GM23338 (cell line): ENCODE results near the gene MON2. TPM values are rescaled to one million over a fixed set of nuclear protein-coding genes. Genes with fewer than 3 reads are reported as not detected.

Experiments used
- ATAC-seq: fragments of 200-7000 bp; cut with Tn5 transposase; 3 replicates; pipeline ENCODE4 v1.9.1; 2020
- DNase-seq: peaks from one replicate; pipeline ENCODE4 v3.0.0-alpha.2; 2015; ENCODE audit warnings: low spot score
- H2AFZ ChIP-seq: fragments of 200-600 bp; sonication (generic); 2 replicates; pipeline ENCODE4 v1.8.0; 2016; ENCODE audit warnings: antibody characterized with exemption, mild to moderate bottlenecking, moderate library complexity
- H3F3A ChIP-seq: fragments of 200-600 bp; sonication (generic); replicated peaks from 2 replicates; pipeline ENCODE4 v1.8.0; 2017; ENCODE audit warnings: antibody characterized with exemption, mixed run types, low read depth
- H3K27ac ChIP-seq: fragments of 200-600 bp; sonication (generic); 2 replicates; pipeline ENCODE4 v1.6.1; 2016; ENCODE audit warnings: low read depth
- H3K27me3 ChIP-seq: fragments of 200-600 bp; sonication (generic); 2 replicates; pipeline ENCODE4 v1.8.0; 2016; ENCODE audit warnings: mild to moderate bottlenecking, mixed run types, moderate library complexity; ENCODE audit not compliant: insufficient read depth
- H3K36me3 ChIP-seq: fragments of 200-600 bp; sonication (generic); 2 replicates; pipeline ENCODE4 v1.8.0; 2016; ENCODE audit warnings: mild to moderate bottlenecking; ENCODE audit not compliant: insufficient read depth
- H3K4me1 ChIP-seq: fragments of 200-600 bp; sonication (generic); 2 replicates; pipeline ENCODE4 v1.8.0; 2016; ENCODE audit warnings: mild to moderate bottlenecking, moderate library complexity; ENCODE audit not compliant: insufficient read depth
- H3K4me2 ChIP-seq: fragments of 200-600 bp; sonication (generic); 2 replicates; pipeline ENCODE4 v1.7.1; 2017; ENCODE audit warnings: mixed run types
- H3K4me3 ChIP-seq: fragments of 200-600 bp; sonication (generic); 2 replicates; pipeline ENCODE4 v1.6.1; 2016; ENCODE audit warnings: mixed run types
- H3K79me2 ChIP-seq: fragments of 200-600 bp; sonication (generic); replicated peaks from 2 replicates; pipeline ENCODE4 v1.8.0; 2017; ENCODE audit warnings: mild to moderate bottlenecking; ENCODE audit not compliant: insufficient read depth
- H3K9me2 ChIP-seq: fragments of 200-600 bp; sonication (generic); 2 replicates; pipeline ENCODE4 v1.8.0; 2017; ENCODE audit not compliant: insufficient read depth
- H4K20me1 ChIP-seq: fragments of 200-600 bp; sonication (generic); replicated peaks from 2 replicates; pipeline ENCODE4 v1.8.0; 2017; ENCODE audit warnings: mild to moderate bottlenecking; ENCODE audit not compliant: insufficient read depth
- H3K27ac Mint-ChIP-seq: 2 replicates; pipeline ENCODE4 v1.8.0; 2020; ENCODE audit warnings: inconsistent platforms, mild to moderate bottlenecking, moderate library complexity, mixed read lengths
- H3K27me3 Mint-ChIP-seq: 3 replicates; pipeline ENCODE4 v1.8.0; 2022; ENCODE audit warnings: low read depth, mild to moderate bottlenecking, moderate library complexity, mixed read lengths, inconsistent platforms; ENCODE audit not compliant: insufficient read depth, poor library complexity
- H3K36me3 Mint-ChIP-seq: 3 replicates; pipeline ENCODE4 v1.8.0; 2021; ENCODE audit warnings: low read depth, mild to moderate bottlenecking, inconsistent platforms, moderate library complexity, mixed read lengths
- H3K4me1 Mint-ChIP-seq: 3 replicates; pipeline ENCODE4 v1.8.0; 2020; ENCODE audit warnings: mild to moderate bottlenecking, inconsistent platforms, mixed read lengths
- H3K4me3 Mint-ChIP-seq: 3 replicates; pipeline ENCODE4 v1.8.0; 2021; ENCODE audit warnings: moderate library complexity, mild to moderate bottlenecking, inconsistent platforms, mixed read lengths
- H3K9me3 Mint-ChIP-seq: 3 replicates; pipeline ENCODE4 v1.8.0; 2020; ENCODE audit warnings: moderate library complexity, mild to moderate bottlenecking, inconsistent platforms, mixed read lengths
- EZH2phosphoT487 ChIP-seq: fragments of 200-600 bp; sonication (generic); IDR thresholded peaks from one replicate; pipeline ENCODE4 v1.8.1; 2018; ENCODE audit warnings: antibody characterized with exemption; ENCODE audit not compliant: unreplicated experiment
- JUNB ChIP-seq: IDR thresholded peaks from one replicate; pipeline ENCODE4 v1.6.1; 2016; ENCODE audit warnings: antibody characterized with exemption; ENCODE audit not compliant: unreplicated experiment
- NANOG ChIP-seq: IDR thresholded peaks from 2 replicates; pipeline ENCODE4 v1.6.1; 2016; ENCODE audit warnings: antibody characterized with exemption, borderline replicate concordance
- REST ChIP-seq: IDR thresholded peaks from one replicate; pipeline ENCODE4 v1.6.1; 2018; ENCODE audit warnings: antibody characterized with exemption; ENCODE audit not compliant: unreplicated experiment
- ZNF462 ChIP-seq: fragments of 250-450 bp; sonication (Bioruptor Pico); IDR thresholded peaks from 2 replicates; pipeline ENCODE4 v1.5.0; 2020; ENCODE audit warnings: mild to moderate bottlenecking, moderate library complexity
- polyA plus RNA-seq: library from polyadenylated mRNA; unstranded; fragments of >200 nt; fragmentation: Nextera tagmentation; extraction: Ambion mirVana; gene quantifications from 2 replicates; pipeline ENCODE4 v1.2.1, GENCODE V29; 2016
- total RNA-seq: library from RNA; depleted of rRNA; stranded (reverse); fragments of >200 nt; shearing (Covaris generic); gene quantifications from 2 replicates; pipeline ENCODE4 v1.2.3, GENCODE V29; 2014
- TF ChIP-seq, protein P1 (sequence below), 2 experiments: fragments of 200-600 bp in 1 of 2; sonication (generic) in 1 of 2; conservative IDR thresholded peaks; 2 replicates each; pipeline versions ENCODE4 v1.5.1 to v1.6.1; 2016 to 2017; ENCODE audit warnings: antibody characterized with exemption in 2 of 2, low read depth in 2 of 2, mild to moderate bottlenecking in 2 of 2, moderate library complexity in 1 of 2

Gene MON2
- total and polyA plus RNA-seq, 2 experiments from 2014 or later = 11.0 to 27.3 TPM

DNA sequence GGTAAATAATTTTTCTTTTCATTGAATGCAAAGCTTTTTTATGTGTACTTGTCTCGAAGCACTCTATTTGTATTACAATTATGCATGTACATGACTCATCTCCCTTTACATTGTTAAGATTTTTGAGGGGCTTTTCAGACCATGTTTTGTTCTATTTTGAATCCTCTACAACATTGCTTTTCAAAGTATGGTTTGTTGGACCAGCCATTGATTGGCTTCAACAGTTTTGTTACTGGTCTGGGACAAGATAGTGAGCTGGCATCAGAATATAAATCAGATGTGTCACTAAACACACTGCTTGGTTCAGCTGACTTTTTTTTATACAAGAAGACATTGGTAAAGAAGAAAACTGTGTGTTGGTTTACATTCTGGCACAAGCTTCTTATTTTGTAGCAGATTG is 122.3 kb downstream of the MON2 start:
- no peaks in the 10 kb centered on the region for H3K27me3 ChIP-seq
- H3K4me1 Mint-ChIP-seq = peaks cover 7% of the 10 kb centered on the region; the same call in 2 of the 3 replicates
- peak overlapping the region; percentile 4; the same call in 1 of the 2 replicates for H3K27ac Mint-ChIP-seq
- ATAC-seq = no peak
- no peak overlapping the region for H3K4me2 ChIP-seq
- peak overlapping the region; percentile 23; the same call in 1 of the 2 replicates for H3K27ac ChIP-seq
- H3K27me3 Mint-ChIP-seq = no peaks in the 10 kb centered on the region
- H3K4me3 ChIP-seq = no peak overlapping the region
- no peak for DNase-seq
- H3F3A ChIP-seq = no peaks in the 10 kb centered on the region
- H3K79me2 ChIP-seq = no peaks in the 10 kb centered on the region
- TF ChIP-seq REST = no peak
- no peak overlapping the region for H2AFZ ChIP-seq
- no peaks in the 10 kb centered on the region for H3K9me3 Mint-ChIP-seq
- peaks cover 5% of the 10 kb centered on the region; the same call in 2 of the 3 replicates for H3K36me3 Mint-ChIP-seq
- H4K20me1 ChIP-seq = no peaks in the 10 kb centered on the region
- no peaks in the 10 kb centered on the region for H3K36me3 ChIP-seq
- H3K4me3 Mint-ChIP-seq = no peak overlapping the region
- H3K4me1 ChIP-seq = 0 out of 2 replicates have a peak, but pooled peaks cover 6% of the 10 kb centered on the region
- no peaks in the 10 kb centered on the region for H3K9me2 ChIP-seq

- H3F3A ChIP-seq = no peaks in the 10 kb centered on the region
- peaks cover 18% of the 10 kb centered on the region for H3K4me1 ChIP-seq
- H3K36me3 Mint-ChIP-seq = no peaks in the 10 kb centered on the region
- ATAC-seq (no peak), DNase-seq (no peak)
- H3K79me2 ChIP-seq = no peaks in the 10 kb centered on the region
- H3K27ac Mint-ChIP-seq = no peak overlapping the region
- H3K4me2 ChIP-seq = no peak overlapping the region
- peaks cover under 1% of the 10 kb centered on the region for H3K27me3 Mint-ChIP-seq
- H4K20me1 ChIP-seq = no peaks in the 10 kb centered on the region
- no peak for TF ChIP-seq ZNF462 (CRISPR knock-in tag)
- no peak for TF ChIP-seq NANOG
- no peak for TF ChIP-seq EZH2phosphoT487
- no peak for TF ChIP-seq JUNB
- TF ChIP-seq, protein P1, sequence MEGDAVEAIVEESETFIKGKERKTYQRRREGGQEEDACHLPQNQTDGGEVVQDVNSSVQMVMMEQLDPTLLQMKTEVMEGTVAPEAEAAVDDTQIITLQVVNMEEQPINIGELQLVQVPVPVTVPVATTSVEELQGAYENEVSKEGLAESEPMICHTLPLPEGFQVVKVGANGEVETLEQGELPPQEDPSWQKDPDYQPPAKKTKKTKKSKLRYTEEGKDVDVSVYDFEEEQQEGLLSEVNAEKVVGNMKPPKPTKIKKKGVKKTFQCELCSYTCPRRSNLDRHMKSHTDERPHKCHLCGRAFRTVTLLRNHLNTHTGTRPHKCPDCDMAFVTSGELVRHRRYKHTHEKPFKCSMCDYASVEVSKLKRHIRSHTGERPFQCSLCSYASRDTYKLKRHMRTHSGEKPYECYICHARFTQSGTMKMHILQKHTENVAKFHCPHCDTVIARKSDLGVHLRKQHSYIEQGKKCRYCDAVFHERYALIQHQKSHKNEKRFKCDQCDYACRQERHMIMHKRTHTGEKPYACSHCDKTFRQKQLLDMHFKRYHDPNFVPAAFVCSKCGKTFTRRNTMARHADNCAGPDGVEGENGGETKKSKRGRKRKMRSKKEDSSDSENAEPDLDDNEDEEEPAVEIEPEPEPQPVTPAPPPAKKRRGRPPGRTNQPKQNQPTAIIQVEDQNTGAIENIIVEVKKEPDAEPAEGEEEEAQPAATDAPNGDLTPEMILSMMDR (conservative IDR thresholded peaks at IDR 0.05; ENCODE audit: low read depth in 2 of 2) = no peak
- H3K27ac ChIP-seq = no peak overlapping the region
- H3K4me3 ChIP-seq = no peak overlapping the region
- H3K4me3 Mint-ChIP-seq = no peak overlapping the region
- H3K4me1 Mint-ChIP-seq = peaks cover 21% of the 10 kb centered on the region
- no peaks in the 10 kb centered on the region for H3K9me3 Mint-ChIP-seq
- H3K27me3 ChIP-seq = no peaks in the 10 kb centered on the region
- no peaks in the 10 kb centered on the region for H3K9me2 ChIP-seq
- no peaks in the 10 kb centered on the region for H3K36me3 ChIP-seq
- no peak overlapping the region for H2AFZ ChIP-seq
Observed at GRCh38 chr12:62597253-62597652, 130.6 kb downstream of the MON2 start.
